ENCODE results near the gene RGP1.

RGP1 gene

DNA sequence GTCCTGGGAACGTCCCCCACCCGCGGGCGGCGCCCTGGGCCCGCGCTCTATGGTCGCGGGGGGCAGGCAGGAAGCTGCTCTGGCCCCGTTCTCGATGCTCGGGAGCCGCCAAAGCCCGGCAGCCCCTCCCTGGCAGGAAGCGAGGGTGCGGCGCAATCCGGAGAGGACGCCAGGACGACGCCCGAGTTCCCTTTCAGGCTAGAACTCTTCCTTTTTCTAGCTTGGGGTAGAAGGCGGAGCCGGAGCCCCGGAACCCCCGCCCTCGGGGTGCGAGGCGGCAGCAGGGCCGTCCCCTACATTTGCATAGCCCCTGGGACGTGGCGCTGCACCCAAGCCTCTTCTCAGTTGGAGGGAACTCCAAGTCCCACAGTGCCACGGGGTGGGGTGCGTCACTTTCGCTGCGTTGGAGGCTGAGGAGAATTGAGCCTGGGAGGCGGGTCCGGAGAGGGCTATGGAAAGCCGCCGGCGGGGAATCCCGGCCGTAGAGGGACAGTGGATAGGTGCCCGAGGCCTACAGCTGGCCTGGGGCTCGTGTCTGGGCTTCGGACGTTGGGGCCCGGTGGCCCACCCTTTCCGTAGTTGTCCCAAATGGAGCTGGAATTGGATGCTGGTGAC, 16.8 kb upstream of the RGP1 start, which contains the start of the genes CREB3 and TLN1 (continued):
- no peak for TF ChIP-seq ZNF416 (tag by site-specific recombination; IDR thresholded peaks at IDR 0.05)
- TF ChIP-seq ZNF16 (tag by site-specific recombination; IDR thresholded peaks at IDR 0.05; ENCODE audit: low read depth): no peak
- TF ChIP-seq FEZF1 (tag by site-specific recombination; IDR thresholded peaks at IDR 0.05): no peak
- TF ChIP-seq, protein P1, sequence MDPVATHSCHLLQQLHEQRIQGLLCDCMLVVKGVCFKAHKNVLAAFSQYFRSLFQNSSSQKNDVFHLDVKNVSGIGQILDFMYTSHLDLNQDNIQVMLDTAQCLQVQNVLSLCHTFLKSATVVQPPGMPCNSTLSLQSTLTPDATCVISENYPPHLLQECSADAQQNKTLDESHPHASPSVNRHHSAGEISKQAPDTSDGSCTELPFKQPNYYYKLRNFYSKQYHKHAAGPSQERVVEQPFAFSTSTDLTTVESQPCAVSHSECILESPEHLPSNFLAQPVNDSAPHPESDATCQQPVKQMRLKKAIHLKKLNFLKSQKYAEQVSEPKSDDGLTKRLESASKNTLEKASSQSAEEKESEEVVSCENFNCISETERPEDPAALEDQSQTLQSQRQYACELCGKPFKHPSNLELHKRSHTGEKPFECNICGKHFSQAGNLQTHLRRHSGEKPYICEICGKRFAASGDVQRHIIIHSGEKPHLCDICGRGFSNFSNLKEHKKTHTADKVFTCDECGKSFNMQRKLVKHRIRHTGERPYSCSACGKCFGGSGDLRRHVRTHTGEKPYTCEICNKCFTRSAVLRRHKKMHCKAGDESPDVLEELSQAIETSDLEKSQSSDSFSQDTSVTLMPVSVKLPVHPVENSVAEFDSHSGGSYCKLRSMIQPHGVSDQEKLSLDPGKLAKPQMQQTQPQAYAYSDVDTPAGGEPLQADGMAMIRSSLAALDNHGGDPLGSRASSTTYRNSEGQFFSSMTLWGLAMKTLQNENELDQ (tag by site-specific recombination; IDR thresholded peaks at IDR 0.05; ENCODE audit: low read depth): no peak
- TF ChIP-seq, protein P2, sequence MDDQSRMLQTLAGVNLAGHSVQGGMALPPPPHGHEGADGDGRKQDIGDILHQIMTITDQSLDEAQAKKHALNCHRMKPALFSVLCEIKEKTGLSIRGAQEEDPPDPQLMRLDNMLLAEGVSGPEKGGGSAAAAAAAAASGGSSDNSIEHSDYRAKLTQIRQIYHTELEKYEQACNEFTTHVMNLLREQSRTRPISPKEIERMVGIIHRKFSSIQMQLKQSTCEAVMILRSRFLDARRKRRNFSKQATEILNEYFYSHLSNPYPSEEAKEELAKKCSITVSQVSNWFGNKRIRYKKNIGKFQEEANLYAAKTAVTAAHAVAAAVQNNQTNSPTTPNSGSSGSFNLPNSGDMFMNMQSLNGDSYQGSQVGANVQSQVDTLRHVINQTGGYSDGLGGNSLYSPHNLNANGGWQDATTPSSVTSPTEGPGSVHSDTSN (CRISPR knock-in tag; IDR thresholded peaks at IDR 0.05): no peak
- TF ChIP-seq ZNF660 (tag by site-specific recombination; IDR thresholded peaks at IDR 0.05): peak; percentile 85
- TF ChIP-seq SCRT1 (tag by site-specific recombination; IDR thresholded peaks at IDR 0.05; ENCODE audit: borderline replicate concordance): no peak
- TF ChIP-seq, protein P3, sequence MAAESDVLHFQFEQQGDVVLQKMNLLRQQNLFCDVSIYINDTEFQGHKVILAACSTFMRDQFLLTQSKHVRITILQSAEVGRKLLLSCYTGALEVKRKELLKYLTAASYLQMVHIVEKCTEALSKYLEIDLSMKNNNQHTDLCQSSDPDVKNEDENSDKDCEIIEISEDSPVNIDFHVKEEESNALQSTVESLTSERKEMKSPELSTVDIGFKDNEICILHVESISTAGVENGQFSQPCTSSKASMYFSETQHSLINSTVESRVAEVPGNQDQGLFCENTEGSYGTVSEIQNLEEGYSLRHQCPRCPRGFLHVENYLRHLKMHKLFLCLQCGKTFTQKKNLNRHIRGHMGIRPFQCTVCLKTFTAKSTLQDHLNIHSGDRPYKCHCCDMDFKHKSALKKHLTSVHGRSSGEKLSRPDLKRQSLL (tag by site-specific recombination; IDR thresholded peaks at IDR 0.05): peak; percentile 32; the same call in 1 of the 2 replicates
- TF ChIP-seq ZBTB21 (tag by site-specific recombination; IDR thresholded peaks at IDR 0.05): no peak
- TF ChIP-seq ZNF548 (tag by site-specific recombination; IDR thresholded peaks at IDR 0.05): no peak
- TF ChIP-seq, protein P4, sequence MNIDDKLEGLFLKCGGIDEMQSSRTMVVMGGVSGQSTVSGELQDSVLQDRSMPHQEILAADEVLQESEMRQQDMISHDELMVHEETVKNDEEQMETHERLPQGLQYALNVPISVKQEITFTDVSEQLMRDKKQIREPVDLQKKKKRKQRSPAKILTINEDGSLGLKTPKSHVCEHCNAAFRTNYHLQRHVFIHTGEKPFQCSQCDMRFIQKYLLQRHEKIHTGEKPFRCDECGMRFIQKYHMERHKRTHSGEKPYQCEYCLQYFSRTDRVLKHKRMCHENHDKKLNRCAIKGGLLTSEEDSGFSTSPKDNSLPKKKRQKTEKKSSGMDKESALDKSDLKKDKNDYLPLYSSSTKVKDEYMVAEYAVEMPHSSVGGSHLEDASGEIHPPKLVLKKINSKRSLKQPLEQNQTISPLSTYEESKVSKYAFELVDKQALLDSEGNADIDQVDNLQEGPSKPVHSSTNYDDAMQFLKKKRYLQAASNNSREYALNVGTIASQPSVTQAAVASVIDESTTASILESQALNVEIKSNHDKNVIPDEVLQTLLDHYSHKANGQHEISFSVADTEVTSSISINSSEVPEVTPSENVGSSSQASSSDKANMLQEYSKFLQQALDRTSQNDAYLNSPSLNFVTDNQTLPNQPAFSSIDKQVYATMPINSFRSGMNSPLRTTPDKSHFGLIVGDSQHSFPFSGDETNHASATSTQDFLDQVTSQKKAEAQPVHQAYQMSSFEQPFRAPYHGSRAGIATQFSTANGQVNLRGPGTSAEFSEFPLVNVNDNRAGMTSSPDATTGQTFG (tag by site-specific recombination; IDR thresholded peaks at IDR 0.05; ENCODE audit: borderline replicate concordance): no peak
- TF ChIP-seq ZNF169 (tag by site-specific recombination; IDR thresholded peaks at IDR 0.05): no peak
- TF ChIP-seq ZNF221 (tag by site-specific recombination; IDR thresholded peaks at IDR 0.05; ENCODE audit: borderline replicate concordance): no peak
- TF ChIP-seq, protein P5, sequence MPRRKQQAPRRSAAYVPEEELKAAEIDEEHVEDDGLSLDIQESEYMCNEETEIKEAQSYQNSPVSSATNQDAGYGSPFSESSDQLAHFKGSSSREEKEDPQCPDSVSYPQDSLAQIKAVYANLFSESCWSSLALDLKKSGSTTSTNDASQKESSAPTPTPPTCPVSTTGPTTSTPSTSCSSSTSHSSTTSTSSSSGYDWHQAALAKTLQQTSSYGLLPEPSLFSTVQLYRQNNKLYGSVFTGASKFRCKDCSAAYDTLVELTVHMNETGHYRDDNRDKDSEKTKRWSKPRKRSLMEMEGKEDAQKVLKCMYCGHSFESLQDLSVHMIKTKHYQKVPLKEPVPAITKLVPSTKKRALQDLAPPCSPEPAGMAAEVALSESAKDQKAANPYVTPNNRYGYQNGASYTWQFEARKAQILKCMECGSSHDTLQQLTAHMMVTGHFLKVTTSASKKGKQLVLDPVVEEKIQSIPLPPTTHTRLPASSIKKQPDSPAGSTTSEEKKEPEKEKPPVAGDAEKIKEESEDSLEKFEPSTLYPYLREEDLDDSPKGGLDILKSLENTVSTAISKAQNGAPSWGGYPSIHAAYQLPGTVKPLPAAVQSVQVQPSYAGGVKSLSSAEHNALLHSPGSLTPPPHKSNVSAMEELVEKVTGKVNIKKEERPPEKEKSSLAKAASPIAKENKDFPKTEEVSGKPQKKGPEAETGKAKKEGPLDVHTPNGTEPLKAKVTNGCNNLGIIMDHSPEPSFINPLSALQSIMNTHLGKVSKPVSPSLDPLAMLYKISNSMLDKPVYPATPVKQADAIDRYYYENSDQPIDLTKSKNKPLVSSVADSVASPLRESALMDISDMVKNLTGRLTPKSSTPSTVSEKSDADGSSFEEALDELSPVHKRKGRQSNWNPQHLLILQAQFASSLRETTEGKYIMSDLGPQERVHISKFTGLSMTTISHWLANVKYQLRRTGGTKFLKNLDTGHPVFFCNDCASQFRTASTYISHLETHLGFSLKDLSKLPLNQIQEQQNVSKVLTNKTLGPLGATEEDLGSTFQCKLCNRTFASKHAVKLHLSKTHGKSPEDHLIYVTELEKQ (tag by site-specific recombination; IDR thresholded peaks at IDR 0.05; ENCODE audit: borderline replicate concordance): no peak
- TF ChIP-seq ZNF335 (tag by site-specific recombination; conservative IDR thresholded peaks at IDR 0.05): peak; percentile 82
- TF ChIP-seq ZNF112 (tag by site-specific recombination; IDR thresholded peaks at IDR 0.05): no peak
- no peak for TF ChIP-seq MYNN (tag by site-specific recombination; IDR thresholded peaks at IDR 0.05; ENCODE audit: borderline replicate concordance)
- peak; percentile 75; the same call in 1 of the 2 replicates for TF ChIP-seq PRDM1 (tag by site-specific recombination; IDR thresholded peaks at IDR 0.05)
- TF ChIP-seq ZNF629 (tag by site-specific recombination; IDR thresholded peaks at IDR 0.05): peak; percentile 73
- no peak for TF ChIP-seq YY1 (tag by site-specific recombination; IDR thresholded peaks at IDR 0.05)
- TF ChIP-seq ZNF76 (tag by site-specific recombination; IDR thresholded peaks at IDR 0.05; ENCODE audit: borderline replicate concordance, low read depth): peak; percentile 79
- TF ChIP-seq ZBTB17 (tag by site-specific recombination; IDR thresholded peaks at IDR 0.05): peak; percentile 75
- TF ChIP-seq, protein P6, sequence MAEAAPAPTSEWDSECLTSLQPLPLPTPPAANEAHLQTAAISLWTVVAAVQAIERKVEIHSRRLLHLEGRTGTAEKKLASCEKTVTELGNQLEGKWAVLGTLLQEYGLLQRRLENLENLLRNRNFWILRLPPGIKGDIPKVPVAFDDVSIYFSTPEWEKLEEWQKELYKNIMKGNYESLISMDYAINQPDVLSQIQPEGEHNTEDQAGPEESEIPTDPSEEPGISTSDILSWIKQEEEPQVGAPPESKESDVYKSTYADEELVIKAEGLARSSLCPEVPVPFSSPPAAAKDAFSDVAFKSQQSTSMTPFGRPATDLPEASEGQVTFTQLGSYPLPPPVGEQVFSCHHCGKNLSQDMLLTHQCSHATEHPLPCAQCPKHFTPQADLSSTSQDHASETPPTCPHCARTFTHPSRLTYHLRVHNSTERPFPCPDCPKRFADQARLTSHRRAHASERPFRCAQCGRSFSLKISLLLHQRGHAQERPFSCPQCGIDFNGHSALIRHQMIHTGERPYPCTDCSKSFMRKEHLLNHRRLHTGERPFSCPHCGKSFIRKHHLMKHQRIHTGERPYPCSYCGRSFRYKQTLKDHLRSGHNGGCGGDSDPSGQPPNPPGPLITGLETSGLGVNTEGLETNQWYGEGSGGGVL (tag by site-specific recombination; IDR thresholded peaks at IDR 0.05): peak; percentile 33; the same call in 1 of the 2 replicates
- 0 out of 2 replicates have a peak, but pooled peaks have one; percentile 42 for TF ChIP-seq IKZF3 (tag by site-specific recombination; IDR thresholded peaks at IDR 0.05)
- TF ChIP-seq GFI1B (tag by site-specific recombination; IDR thresholded peaks at IDR 0.05): no peak
- no peak for TF ChIP-seq ZNF202 (tag by site-specific recombination; IDR thresholded peaks at IDR 0.05; ENCODE audit: borderline replicate concordance)

Data from HEK293 (cell line).